ENCODE data around the gene SLC44A5.

- TF ChIP-seq CTCF (IDR thresholded peaks at IDR 0.05; ENCODE audit: low read depth, low read length) (no peak), EZH2phosphoT487 (IDR thresholded peaks at IDR 0.05; ENCODE audit: low read depth) (no peak)
These were observed 56.7 kb downstream of the SLC44A5 start for GRCh38 chr1:75554181-75554580.
